ENCODE data around the gene MNT.

GRCh38 chr17:2412561-2413021 is 11.7 kb upstream of the MNT start:
- no peak for TF ChIP-seq CTCF (IDR thresholded peaks at IDR 0.05; ENCODE audit: insufficient read depth, low read length)
- no peak for TF ChIP-seq POLR2AphosphoS5 (IDR thresholded peaks at IDR 0.05; ENCODE audit: low read depth)
- TF ChIP-seq SPI1 (IDR thresholded peaks at IDR 0.05; ENCODE audit: borderline replicate concordance, low read depth): no peak
- TF ChIP-seq REST (IDR thresholded peaks at IDR 0.05; ENCODE audit: insufficient replicate concordance, low read depth): no peak
- TF ChIP-seq GABPA (IDR thresholded peaks at IDR 0.05; ENCODE audit: low read depth): no peak
